ENCODE measurements around the gene ATE1.

- TF ChIP-seq, protein P1, sequence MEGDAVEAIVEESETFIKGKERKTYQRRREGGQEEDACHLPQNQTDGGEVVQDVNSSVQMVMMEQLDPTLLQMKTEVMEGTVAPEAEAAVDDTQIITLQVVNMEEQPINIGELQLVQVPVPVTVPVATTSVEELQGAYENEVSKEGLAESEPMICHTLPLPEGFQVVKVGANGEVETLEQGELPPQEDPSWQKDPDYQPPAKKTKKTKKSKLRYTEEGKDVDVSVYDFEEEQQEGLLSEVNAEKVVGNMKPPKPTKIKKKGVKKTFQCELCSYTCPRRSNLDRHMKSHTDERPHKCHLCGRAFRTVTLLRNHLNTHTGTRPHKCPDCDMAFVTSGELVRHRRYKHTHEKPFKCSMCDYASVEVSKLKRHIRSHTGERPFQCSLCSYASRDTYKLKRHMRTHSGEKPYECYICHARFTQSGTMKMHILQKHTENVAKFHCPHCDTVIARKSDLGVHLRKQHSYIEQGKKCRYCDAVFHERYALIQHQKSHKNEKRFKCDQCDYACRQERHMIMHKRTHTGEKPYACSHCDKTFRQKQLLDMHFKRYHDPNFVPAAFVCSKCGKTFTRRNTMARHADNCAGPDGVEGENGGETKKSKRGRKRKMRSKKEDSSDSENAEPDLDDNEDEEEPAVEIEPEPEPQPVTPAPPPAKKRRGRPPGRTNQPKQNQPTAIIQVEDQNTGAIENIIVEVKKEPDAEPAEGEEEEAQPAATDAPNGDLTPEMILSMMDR (IDR thresholded peaks at IDR 0.05; ENCODE audit: low read length), result no peak
- no peak for TF ChIP-seq EZH2 (IDR thresholded peaks at IDR 0.05; ENCODE audit: borderline replicate concordance, low read length)
Measured at GRCh38 chr10:121843379-121843778, 84.5 kb downstream of the ATE1 start.

Measured in OCI-LY1 (cell line).